GM12872 (cell line): Measurements from ENCODE around the gene EVI5L.

Experiments used
- CTCF ChIP-seq: IDR thresholded peaks from 3 replicates; pipeline ENCODE4 v1.5.1; 2011; ENCODE audit warnings: low read depth, mild to moderate bottlenecking, low read length, moderate library complexity; ENCODE audit not compliant: insufficient read depth

Gene EVI5L

GRCh38 chr19:7842661-7843294, 12.8 kb downstream of the EVI5L start:
- TF ChIP-seq CTCF: no peak

GRCh38 chr19:7843521-7843920, 13.5 kb downstream of the EVI5L start:
- no peak for TF ChIP-seq CTCF

GRCh38 chr19:7844405-7844804, 14.4 kb downstream of the EVI5L start:
- no peak for TF ChIP-seq CTCF

GRCh38 chr19:7844951-7845350, 14.9 kb downstream of the EVI5L start:
- no peak for TF ChIP-seq CTCF

GRCh38 chr19:7845390-7846154, 15.6 kb downstream of the EVI5L start:
- TF ChIP-seq CTCF: no peak

GRCh38 chr19:7846155-7846646, 16.2 kb downstream of the EVI5L start:
- no peak for TF ChIP-seq CTCF

- no peak for TF ChIP-seq CTCF
These were observed 17.6 kb downstream of the EVI5L start for GRCh38 chr19:7847664-7848063.
